B cell (primary cell): ENCODE data around the gene DOK5. TPM values are rescaled to one million over a fixed set of nuclear protein-coding genes. Genes with fewer than 3 reads are reported as not detected.

ENCODE experiments used
- ATAC-seq: fragments of 200-7000 bp; cut with Tn5 transposase; one replicate; pipeline ENCODE4 v1.10.0; 2021; ENCODE audit warnings: low read depth, mild to moderate bottlenecking, moderate number of reproducible peaks, moderate library complexity
- CTCF ChIA-PET: fragments of 350-600 bp; sonication (Branson Sonifier 250); formaldehyde crosslinking; loops from one replicate; lab custom pipeline; 2021; ENCODE audit warnings: antibody characterized with exemption, inconsistent platforms; lab: Charles Lee
- POLR2A ChIA-PET: fragments of 350-600 bp; sonication (Branson Sonifier 250); formaldehyde crosslinking; loops from one replicate; lab custom pipeline; 2021; ENCODE audit warnings: antibody characterized with exemption; lab: Charles Lee
- DNase-seq: peaks from one replicate; pipeline ENCODE4 v3.0.0; 2013
- H2AFZ ChIP-seq: 2 replicates; pipeline ENCODE4 v1.6.1; 2012; ENCODE audit warnings: mild to moderate bottlenecking, low read depth, low read length; ENCODE audit not compliant: insufficient read depth, poor library complexity, severe bottlenecking
- H3K27ac ChIP-seq, 2 donors: 1 replicate in 1 of 2; 2 replicates in 1 of 2; pipeline ENCODE4 v1.5.1; 2012 to 2013; ENCODE audit warnings: low read length in 2 of 2, mild to moderate bottlenecking in 2 of 2, moderate library complexity in 1 of 2
- H3K27me3 ChIP-seq, 4 experiments: fragments of 200-600 bp in 1 of 4; sonication (generic) in 1 of 4; replicated peaks in 1 of 4; 1 replicate in 2 of 4; 2 replicates in 2 of 4; pipeline versions ENCODE4 v1.6.1 to v1.7.0; 2013 to 2016; ENCODE audit warnings: low read length in 3 of 4, mild to moderate bottlenecking in 2 of 4, mixed read lengths in 1 of 4, moderate library complexity in 1 of 4; ENCODE audit not compliant: insufficient read depth in 4 of 4, control insufficient read depth in 3 of 4; ENCODE audit errors: control extremely low read depth in 1 of 4
- H3K36me3 ChIP-seq, 2 experiments: replicated peaks in 1 of 2; 1 replicate in 1 of 2; 2 replicates in 1 of 2; pipeline versions ENCODE4 v1.6.1 to v1.7.1; 2013; ENCODE audit warnings: low read length in 1 of 2; ENCODE audit not compliant: insufficient read depth in 2 of 2, control insufficient read depth in 1 of 2; ENCODE audit errors: control extremely low read depth in 1 of 2, extremely low read depth in 1 of 2
- H3K4me1 ChIP-seq, 2 donors: fragments of 200-600 bp in 1 of 2; sonication (generic) in 1 of 2; 1 replicate in 1 of 2; 2 replicates in 1 of 2; pipeline versions ENCODE4 v1.5.1 to v1.6.1; 2013 to 2017; ENCODE audit warnings: low read length in 2 of 2; ENCODE audit not compliant: control insufficient read depth in 2 of 2, insufficient read depth in 2 of 2
- H3K4me2 ChIP-seq: replicated peaks from 2 replicates; pipeline ENCODE3; 2012; ENCODE audit warnings: mild to moderate bottlenecking, low read depth, low read length; ENCODE audit not compliant: poor library complexity, severe bottlenecking
- H3K4me3 ChIP-seq, 5 experiments: fragments of 200-600 bp in 1 of 5; sonication (generic) in 1 of 5; 1 replicate in 3 of 5; 2 replicates in 2 of 5; pipeline versions ENCODE4 v1.5.1 to v1.7.0; 2011 to 2016; ENCODE audit warnings: low read length in 4 of 5, mild to moderate bottlenecking in 4 of 5, low read depth in 2 of 5, control low read depth in 1 of 5, moderate library complexity in 1 of 5; ENCODE audit not compliant: insufficient read depth in 1 of 5; ENCODE audit errors: control extremely low read depth in 1 of 5, extremely low read depth in 1 of 5
- H3K79me2 ChIP-seq: fragments of 200-600 bp; sonication (generic); one replicate; pipeline ENCODE4 v1.6.0; 2016; ENCODE audit warnings: low read length; ENCODE audit not compliant: control insufficient read depth, insufficient read depth
- H3K9ac ChIP-seq: fragments of 200-600 bp; sonication (generic); 2 replicates; pipeline ENCODE4 v1.6.1; 2017; ENCODE audit warnings: mild to moderate bottlenecking, low read length, moderate library complexity
- H3K9me3 ChIP-seq, 3 donors: one replicate each; pipeline versions ENCODE4 v1.6.1 to v1.7.1; 2013; ENCODE audit warnings: low read length in 2 of 3; ENCODE audit not compliant: control insufficient read depth in 2 of 3, insufficient read depth in 1 of 3; ENCODE audit errors: control extremely low read depth in 1 of 3
- H4K20me1 ChIP-seq: 2 replicates; pipeline ENCODE4 v1.6.0; 2012; ENCODE audit warnings: mild to moderate bottlenecking, low read length; ENCODE audit not compliant: insufficient read depth, control insufficient read depth, poor library complexity, severe bottlenecking
- H3K27ac Mint-ChIP-seq: one replicate; pipeline ENCODE4 v1.8.0; 2021; ENCODE audit warnings: mixed read lengths
- H3K27me3 Mint-ChIP-seq: one replicate; pipeline ENCODE4 v1.8.0; 2021; ENCODE audit warnings: mixed read lengths
- H3K4me1 Mint-ChIP-seq: one replicate; pipeline ENCODE4 v1.8.0; 2021; ENCODE audit warnings: mixed read lengths
- H3K4me3 Mint-ChIP-seq: one replicate; pipeline ENCODE4 v1.8.0; 2021; ENCODE audit warnings: mixed read lengths
- H3K9me3 Mint-ChIP-seq: one replicate; pipeline ENCODE4 v1.8.0; 2022; ENCODE audit warnings: mixed read lengths; ENCODE audit not compliant: insufficient read depth
- EZH2 ChIP-seq: IDR thresholded peaks from 2 replicates; pipeline ENCODE4 v1.6.1; 2012; ENCODE audit warnings: borderline replicate concordance, low read depth, mild to moderate bottlenecking, moderate library complexity, low read length; ENCODE audit not compliant: insufficient read depth, poor library complexity, severe bottlenecking
- WGBS: methylation state at CpG from one replicate; pipeline ENCODE4 v1.1.5; 2013; ENCODE audit warnings: missing lambda C conversion rate; ENCODE audit not compliant: insufficient coverage; 5-methylcytosine and 5-hydroxymethylcytosine counted together
- intact Hi-C: fragments of 100-400 bp; cut with micrococcal nuclease; formaldehyde crosslinking; loops from one replicate; pipeline ENCODE4 v1.10.0; 2022
- polyA plus RNA-seq: library from polyadenylated mRNA; depleted of rRNA; stranded (reverse); fragments of >200 nt; gene quantifications from 2 replicates; pipeline ENCODE4 v1.2.3, GENCODE V29; 2012
- total RNA-seq, 2 donors: library from RNA; stranded (reverse); fragments of 120-200 nt in 1 of 2; gene quantifications; 1 replicate in 1 of 2; 2 replicates in 1 of 2; pipeline versions ENCODE4 v1.2.3 to v1.2.4, GENCODE V29; 2013 to 2022
- TF ChIP-seq, protein P1 (sequence below): fragments of 200-600 bp; IDR thresholded peaks from one replicate; pipeline ENCODE4 v1.8.0; 2022; ENCODE audit warnings: antibody characterized with exemption, mild to moderate bottlenecking

DOK5 gene
- total and polyA plus RNA-seq, 2 donors (not counting 1 experiment from before 2014, with no cell fraction given) = not detected

DNA sequence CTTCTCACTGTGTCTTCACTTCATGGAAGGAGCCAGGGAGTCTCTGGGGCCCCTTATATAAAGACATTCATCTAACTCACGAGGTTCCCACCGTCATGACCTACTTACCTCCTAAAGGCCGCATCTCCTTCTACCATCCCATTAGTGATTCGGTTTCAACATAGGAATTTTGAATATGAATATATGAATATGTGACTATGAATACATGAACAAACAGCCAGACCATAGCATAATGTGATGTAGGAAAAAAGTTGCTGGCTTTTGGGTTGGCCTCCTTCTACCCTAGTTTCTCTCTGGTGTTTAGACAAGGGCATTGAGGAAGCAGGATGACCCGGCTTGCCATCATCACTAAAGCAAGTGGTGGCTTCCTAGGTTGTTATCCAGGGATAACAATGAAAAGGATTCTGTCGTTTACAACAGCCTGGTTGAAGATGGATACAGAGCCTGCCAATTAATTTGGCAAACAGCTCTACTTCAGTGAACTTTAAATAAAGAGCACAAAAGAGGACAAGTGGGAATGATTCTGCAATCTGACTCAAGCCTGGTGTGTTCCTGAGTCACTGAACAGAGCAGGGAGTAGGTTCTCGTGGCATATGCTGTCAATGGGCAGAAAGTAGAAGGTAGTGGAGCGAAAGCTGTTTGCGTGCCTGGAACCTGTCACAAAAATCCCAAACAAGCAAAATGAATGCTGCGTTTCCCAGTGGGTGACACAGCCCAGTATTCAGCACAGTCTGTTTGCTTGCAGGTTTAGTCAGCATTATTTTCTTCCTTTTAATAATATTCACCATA is 44.0 kb upstream of the DOK5 start:
- TF ChIP-seq, protein P1, sequence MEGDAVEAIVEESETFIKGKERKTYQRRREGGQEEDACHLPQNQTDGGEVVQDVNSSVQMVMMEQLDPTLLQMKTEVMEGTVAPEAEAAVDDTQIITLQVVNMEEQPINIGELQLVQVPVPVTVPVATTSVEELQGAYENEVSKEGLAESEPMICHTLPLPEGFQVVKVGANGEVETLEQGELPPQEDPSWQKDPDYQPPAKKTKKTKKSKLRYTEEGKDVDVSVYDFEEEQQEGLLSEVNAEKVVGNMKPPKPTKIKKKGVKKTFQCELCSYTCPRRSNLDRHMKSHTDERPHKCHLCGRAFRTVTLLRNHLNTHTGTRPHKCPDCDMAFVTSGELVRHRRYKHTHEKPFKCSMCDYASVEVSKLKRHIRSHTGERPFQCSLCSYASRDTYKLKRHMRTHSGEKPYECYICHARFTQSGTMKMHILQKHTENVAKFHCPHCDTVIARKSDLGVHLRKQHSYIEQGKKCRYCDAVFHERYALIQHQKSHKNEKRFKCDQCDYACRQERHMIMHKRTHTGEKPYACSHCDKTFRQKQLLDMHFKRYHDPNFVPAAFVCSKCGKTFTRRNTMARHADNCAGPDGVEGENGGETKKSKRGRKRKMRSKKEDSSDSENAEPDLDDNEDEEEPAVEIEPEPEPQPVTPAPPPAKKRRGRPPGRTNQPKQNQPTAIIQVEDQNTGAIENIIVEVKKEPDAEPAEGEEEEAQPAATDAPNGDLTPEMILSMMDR = no peak
- no peak for TF ChIP-seq EZH2
- Histone ChIP-seq H3K9me3 (no peaks in the 10 kb centered on the region), H3K79me2 (no peaks in the 10 kb centered on the region), H3K27me3 (no peaks in the 10 kb centered on the region), H2AFZ (no peak overlapping the region), H4K20me1 (no peaks in the 10 kb centered on the region), H3K36me3 (no peaks in the 10 kb centered on the region), H3K9ac (no peak overlapping the region), H3K4me2 (no peak overlapping the region), H3K4me3 (no peak overlapping the region), H3K27ac (no peak overlapping the region), H3K4me1 (no peaks in the 10 kb centered on the region)
- no peak overlapping the region for H3K27ac Mint-ChIP-seq
- no peak overlapping the region for H3K4me3 Mint-ChIP-seq
- DNase-seq = no peak
- ATAC-seq = no peak
- no peaks in the 10 kb centered on the region for H3K9me3 Mint-ChIP-seq
- CTCF ChIA-PET = no interaction called here
- H3K4me1 Mint-ChIP-seq = no peaks in the 10 kb centered on the region
- no peaks in the 10 kb centered on the region for H3K27me3 Mint-ChIP-seq
- intact Hi-C loops = no loop called here
- WGBS = 75% methylated on average over 5 of the region's 10 CpGs
- POLR2A ChIA-PET = no interaction called here

GRCh38 chr20:54432966-54433365 is 42.4 kb upstream of the DOK5 start:
- TF ChIP-seq EZH2 = no peak
- TF ChIP-seq, protein P1 = no peak

More at GRCh38 chr20:54432966-54433365, 42.4 kb upstream of the DOK5 start:
- ATAC-seq (no peak), DNase-seq (no peak)
- no peaks in the 10 kb centered on the region for H3K36me3 ChIP-seq
- Mint-ChIP-seq H3K9me3 (no peaks in the 10 kb centered on the region), H3K27ac (no peak overlapping the region), H3K4me3 (no peak overlapping the region), H3K4me1 (no peaks in the 10 kb centered on the region), H3K27me3 (no peaks in the 10 kb centered on the region)
- WGBS = no CpG with 5 or more reads among the region's 1 CpG
- ChIA-PET POLR2A (no interaction called here), CTCF (no interaction called here)
- H3K4me3 ChIP-seq = no peak overlapping the region
- no peaks in the 10 kb centered on the region for H3K9me3 ChIP-seq
- intact Hi-C loops = no loop called here
- no peak overlapping the region for H3K9ac ChIP-seq
- H3K27ac ChIP-seq = no peak overlapping the region
- H3K4me2 ChIP-seq = no peak overlapping the region
- no peak overlapping the region for H2AFZ ChIP-seq
- H3K79me2 ChIP-seq = no peaks in the 10 kb centered on the region
- no peaks in the 10 kb centered on the region for H4K20me1 ChIP-seq
- no peaks in the 10 kb centered on the region for H3K27me3 ChIP-seq
- H3K4me1 ChIP-seq = no peaks in the 10 kb centered on the region
